Stromal cell of bone marrow (primary cell): ENCODE results near the gene MAST3.

Source experiments
- DNase-seq: peaks from one replicate; pipeline ENCODE4 v3.0.0-alpha.2; 2012; ENCODE audit warnings: low read depth

The MAST3 gene

GRCh38 chr19:18097217-18097992, at the start of gene MAST3:
Gene MAST3, plus strand, starts transcription at chr19:18097778. Its CDS starts 15 bp downstream, at chr19:18097793.
- DNase-seq, result peak; percentile 61

- DNase-seq, result peak; percentile 50
Observed at GRCh38 chr19:18049385-18049784, 48.2 kb upstream of the MAST3 start.

GRCh38 chr19:18051887-18052286, 45.7 kb upstream of the MAST3 start:
- no peak for DNase-seq

GRCh38 chr19:18053576-18054219, 43.9 kb upstream of the MAST3 start:
- DNase-seq, result no peak

GRCh38 chr19:18055967-18056366, 41.6 kb upstream of the MAST3 start:
- no peak for DNase-seq

GRCh38 chr19:18057557-18057956, 40.0 kb upstream of the MAST3 start:
- DNase-seq, result no peak

GRCh38 chr19:18058208-18059009, 39.2 kb upstream of the MAST3 start:
- DNase-seq, result peak; percentile 56

GRCh38 chr19:18059297-18059696, 38.3 kb upstream of the MAST3 start:
- no peak for DNase-seq

GRCh38 chr19:18059902-18060301, 37.7 kb upstream of the MAST3 start:
- DNase-seq, result no peak

GRCh38 chr19:18060472-18060871, 37.1 kb upstream of the MAST3 start:
- DNase-seq, result no peak

- DNase-seq, result no peak
Observed at GRCh38 chr19:18062028-18062427, 35.5 kb upstream of the MAST3 start.

GRCh38 chr19:18063463-18063862, 34.1 kb upstream of the MAST3 start:
- no peak for DNase-seq

- DNase-seq, result no peak
Observed at GRCh38 chr19:18065173-18065495, 32.4 kb upstream of the MAST3 start.

GRCh38 chr19:18068395-18068794, 29.2 kb upstream of the MAST3 start:
- no peak for DNase-seq

- no peak for DNase-seq
Observed at GRCh38 chr19:18069383-18069782, 28.2 kb upstream of the MAST3 start.

GRCh38 chr19:18070181-18070580, 27.4 kb upstream of the MAST3 start:
- DNase-seq, result no peak

- DNase-seq, result no peak
Observed at GRCh38 chr19:18072335-18072734, 25.2 kb upstream of the MAST3 start.

- DNase-seq, result no peak
Observed at GRCh38 chr19:18073197-18073596, 24.4 kb upstream of the MAST3 start.

- DNase-seq, result no peak
Observed at GRCh38 chr19:18074192-18074591, 23.4 kb upstream of the MAST3 start.

- DNase-seq, result no peak
Observed at GRCh38 chr19:18083929-18084684, 13.5 kb upstream of the MAST3 start.

- no peak for DNase-seq
Observed at GRCh38 chr19:18085702-18086457, 11.7 kb upstream of the MAST3 start.
